BE2C (cell line): ENCODE measurements around the gene REEP6.

Experiments used
- DNase-seq: peaks from one replicate; pipeline ENCODE4 v3.0.0-alpha.2; 2020
- H3K27me3 ChIP-seq: fragments of 250-450 bp; sonication (Bioruptor Pico); 2 replicates; pipeline ENCODE4 v1.5.1; 2020; ENCODE audit warnings: mild to moderate bottlenecking
- H3K36me3 ChIP-seq: fragments of 250-450 bp; sonication (Bioruptor Pico); 2 replicates; pipeline ENCODE4 v1.5.1; 2020; ENCODE audit warnings: mild to moderate bottlenecking
- H3K4me1 ChIP-seq: fragments of 250-450 bp; sonication (Bioruptor Pico); 2 replicates; pipeline ENCODE4 v1.5.1; 2020
- H3K4me3 ChIP-seq: 2 replicates; pipeline ENCODE4 v1.5.1; 2011; ENCODE audit warnings: low read depth, low read length
- H3K9me3 ChIP-seq: fragments of 250-450 bp; sonication (Bioruptor Pico); 2 replicates; pipeline ENCODE4 v1.5.1; 2020
- CTCF ChIP-seq: IDR thresholded peaks from 2 replicates; pipeline ENCODE4 v1.5.1; 2012; ENCODE audit warnings: mild to moderate bottlenecking, low read depth, low read length

Gene REEP6

GRCh38 chr19:1483131-1483978 lies 7.6 kb upstream of the REEP6 start:
- H3K4me3 ChIP-seq = no peak overlapping the region
- H3K36me3 ChIP-seq = no peaks in the 10 kb centered on the region
- no peaks in the 10 kb centered on the region for H3K9me3 ChIP-seq
- H3K27me3 ChIP-seq = no peaks in the 10 kb centered on the region
- no peaks in the 10 kb centered on the region for H3K4me1 ChIP-seq
- no peak for DNase-seq
- TF ChIP-seq CTCF = no peak

DNA sequence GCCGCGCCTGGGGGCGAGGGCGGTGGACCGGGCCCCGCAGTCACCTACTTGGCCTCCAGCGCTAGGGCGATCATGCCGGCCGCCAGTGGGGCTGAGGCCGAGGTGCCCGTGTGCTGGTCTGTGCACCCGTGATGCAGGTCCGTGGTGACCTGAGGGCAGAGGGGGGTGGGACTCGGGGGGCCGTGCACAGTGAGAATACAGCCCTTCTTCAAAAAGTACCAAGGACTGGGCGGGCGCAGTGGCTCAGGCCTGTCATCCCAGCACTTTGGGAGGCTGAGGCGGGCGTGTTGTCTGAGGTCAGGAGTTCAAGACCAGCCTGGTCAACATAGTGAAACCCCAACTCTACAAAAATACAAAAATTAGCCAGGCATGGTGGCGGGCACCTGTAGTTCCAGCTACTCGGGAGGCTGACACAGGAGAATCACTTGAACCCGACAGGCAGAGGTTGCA lies 7.0 kb upstream of the REEP6 start:
- H3K36me3 ChIP-seq = no peaks in the 10 kb centered on the region
- no peaks in the 10 kb centered on the region for H3K27me3 ChIP-seq
- no peak for TF ChIP-seq CTCF
- H3K4me1 ChIP-seq = no peaks in the 10 kb centered on the region
- no peak for DNase-seq
- H3K9me3 ChIP-seq = no peaks in the 10 kb centered on the region
- H3K4me3 ChIP-seq = no peak overlapping the region

GRCh38 chr19:1486720-1487575 lies 4.0 kb upstream of the REEP6 start:
- Histone ChIP-seq H3K4me1 (no peaks in the 10 kb centered on the region), H3K27me3 (no peaks in the 10 kb centered on the region), H3K36me3 (no peaks in the 10 kb centered on the region), H3K9me3 (no peaks in the 10 kb centered on the region), H3K4me3 (no peak overlapping the region)
- no peak for DNase-seq
- no peak for TF ChIP-seq CTCF

DNA sequence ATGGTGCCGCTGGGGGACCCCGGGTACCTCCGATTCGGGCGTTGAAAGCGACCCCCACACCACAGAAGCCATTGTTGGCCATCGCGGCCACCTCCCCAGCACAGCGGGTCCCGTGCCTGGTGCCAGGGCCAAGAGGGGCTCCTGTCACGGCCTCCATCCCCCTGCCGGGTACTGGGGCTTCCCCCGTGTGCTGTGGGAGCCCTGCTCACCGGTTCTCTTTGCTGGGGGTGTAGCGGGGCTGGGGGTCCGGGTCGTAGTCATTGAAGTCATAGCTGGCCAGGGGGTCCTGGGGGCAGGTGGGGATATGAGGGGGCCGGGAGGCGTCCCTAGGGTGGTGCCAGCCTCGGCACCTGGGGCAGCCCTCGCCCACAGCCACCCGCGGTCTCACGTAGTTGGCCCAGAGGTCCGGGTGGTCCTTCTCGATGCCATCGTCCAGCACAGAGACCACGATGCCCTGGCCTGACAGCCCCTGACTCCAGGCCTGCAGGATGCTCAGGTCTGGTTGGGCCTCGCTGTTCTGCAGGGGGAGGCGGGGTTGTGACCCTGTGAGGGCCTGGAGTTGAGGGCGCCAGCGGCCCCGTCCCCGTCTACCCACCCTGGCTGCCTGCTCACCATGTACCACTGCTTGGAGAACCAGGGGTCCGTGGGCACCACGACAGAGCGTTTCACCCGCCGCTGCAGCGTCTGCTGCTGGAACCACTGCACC lies 3.3 kb upstream of the REEP6 start:
- no peaks in the 10 kb centered on the region for H3K9me3 ChIP-seq
- H3K4me3 ChIP-seq = no peak overlapping the region
- H3K36me3 ChIP-seq = no peaks in the 10 kb centered on the region
- DNase-seq = no peak
- no peak for TF ChIP-seq CTCF
- no peaks in the 10 kb centered on the region for H3K27me3 ChIP-seq
- H3K4me1 ChIP-seq = no peaks in the 10 kb centered on the region

- no peak for DNase-seq
- no peaks in the 10 kb centered on the region for H3K4me1 ChIP-seq
- no peaks in the 10 kb centered on the region for H3K9me3 ChIP-seq
- no peak overlapping the region for H3K4me3 ChIP-seq
- H3K36me3 ChIP-seq = no peaks in the 10 kb centered on the region
- TF ChIP-seq CTCF = no peak
- no peaks in the 10 kb centered on the region for H3K27me3 ChIP-seq
Observed at GRCh38 chr19:1488282-1488601, 2.7 kb upstream of the REEP6 start.
